ENCODE results near the gene OR13C8. TPM values are rescaled to one million over a fixed set of nuclear protein-coding genes. Genes with fewer than 3 reads are reported as not detected.

Gene OR13C8
- total RNA-seq, 1 experiment from 2014 or later: not detected

GRCh38 chr9:104544644-104545043, 24.3 kb upstream of the OR13C8 start:
- no peak for TF ChIP-seq CTCF (IDR thresholded peaks at IDR 0.05; ENCODE audit: unreplicated experiment)
- no peaks in the 10 kb centered on the region for H3K36me3 Mint-ChIP-seq (ENCODE audit: insufficient read depth, unreplicated experiment)

GRCh38 chr9:104553261-104553660, 15.7 kb upstream of the OR13C8 start:
- no peak for DNase-seq
- intact Hi-C loops (cut with micrococcal nuclease; ENCODE audit: unreplicated experiment): no loop called here
- CTCF ChIA-PET: no interaction called here
- TF ChIP-seq CTCF (IDR thresholded peaks at IDR 0.05; ENCODE audit: unreplicated experiment): no peak
- Mint-ChIP-seq H3K4me3 (ENCODE audit: low read depth, unreplicated experiment) (no peak overlapping the region), H3K9me3 (ENCODE audit: low read depth, unreplicated experiment) (peaks cover 8% of the 10 kb centered on the region), H3K27ac (ENCODE audit: unreplicated experiment) (no peak overlapping the region), H3K27me3 (ENCODE audit: unreplicated experiment) (no peaks in the 10 kb centered on the region), H3K36me3 (ENCODE audit: insufficient read depth, unreplicated experiment) (no peaks in the 10 kb centered on the region), H3K4me1 (ENCODE audit: low read depth, unreplicated experiment) (no peaks in the 10 kb centered on the region)
- no TSS peak for BruUV-seq (replicated peaks)

More at GRCh38 chr9:104544644-104545043, 24.3 kb upstream of the OR13C8 start:
- Mint-ChIP-seq H3K4me1 (ENCODE audit: low read depth, unreplicated experiment) (no peaks in the 10 kb centered on the region), H3K27ac (ENCODE audit: unreplicated experiment) (no peak overlapping the region), H3K27me3 (ENCODE audit: unreplicated experiment) (no peaks in the 10 kb centered on the region), H3K4me3 (ENCODE audit: low read depth, unreplicated experiment) (no peak overlapping the region), H3K9me3 (ENCODE audit: low read depth, unreplicated experiment) (no peaks in the 10 kb centered on the region)
- CTCF ChIA-PET: no interaction called here
- intact Hi-C loops (cut with micrococcal nuclease; ENCODE audit: unreplicated experiment): no loop called here
- BruUV-seq (replicated peaks): no TSS peak
- no peak for DNase-seq

GRCh38 chr9:104555521-104555920, 13.4 kb upstream of the OR13C8 start:
- no peak overlapping the region for H3K4me3 Mint-ChIP-seq (ENCODE audit: low read depth, unreplicated experiment)
- no peaks in the 10 kb centered on the region for H3K4me1 Mint-ChIP-seq (ENCODE audit: low read depth, unreplicated experiment)
- CTCF ChIA-PET: no interaction called here
- H3K36me3 Mint-ChIP-seq (ENCODE audit: insufficient read depth, unreplicated experiment): no peaks in the 10 kb centered on the region
- TF ChIP-seq CTCF (IDR thresholded peaks at IDR 0.05; ENCODE audit: unreplicated experiment): no peak
- no peak for DNase-seq
- no TSS peak for BruUV-seq (replicated peaks)
- intact Hi-C loops (cut with micrococcal nuclease; ENCODE audit: unreplicated experiment): no loop called here
- H3K27ac Mint-ChIP-seq (ENCODE audit: unreplicated experiment): no peak overlapping the region
- H3K27me3 Mint-ChIP-seq (ENCODE audit: unreplicated experiment): no peaks in the 10 kb centered on the region
- peaks cover 8% of the 10 kb centered on the region for H3K9me3 Mint-ChIP-seq (ENCODE audit: low read depth, unreplicated experiment)

- Mint-ChIP-seq H3K27ac (ENCODE audit: unreplicated experiment) (no peak overlapping the region), H3K27me3 (ENCODE audit: unreplicated experiment) (no peaks in the 10 kb centered on the region), H3K4me1 (ENCODE audit: low read depth, unreplicated experiment) (no peaks in the 10 kb centered on the region), H3K9me3 (ENCODE audit: low read depth, unreplicated experiment) (peaks cover 12% of the 10 kb centered on the region), H3K36me3 (ENCODE audit: insufficient read depth, unreplicated experiment) (no peaks in the 10 kb centered on the region), H3K4me3 (ENCODE audit: low read depth, unreplicated experiment) (no peak overlapping the region)
- CTCF ChIA-PET: no interaction called here
- TF ChIP-seq CTCF (IDR thresholded peaks at IDR 0.05; ENCODE audit: unreplicated experiment): no peak
- intact Hi-C loops (cut with micrococcal nuclease; ENCODE audit: unreplicated experiment): no loop called here
- DNase-seq: no peak
- no TSS peak for BruUV-seq (replicated peaks)
Observed at GRCh38 chr9:104556830-104557634, 11.9 kb upstream of the OR13C8 start.
